ENCODE measurements around the gene CLEC2L.

CLEC2L gene

GRCh38 chr7:139575338-139575680 is 51.8 kb downstream of the CLEC2L start:
- DNase-seq (ENCODE audit: low spot score) = no peak

- DNase-seq (ENCODE audit: low spot score) = no peak
Measured at GRCh38 chr7:139576179-139576973, 52.9 kb downstream of the CLEC2L start.

GRCh38 chr7:139580435-139580834 is 57.0 kb downstream of the CLEC2L start:
- DNase-seq (ENCODE audit: low spot score) = no peak

DNA sequence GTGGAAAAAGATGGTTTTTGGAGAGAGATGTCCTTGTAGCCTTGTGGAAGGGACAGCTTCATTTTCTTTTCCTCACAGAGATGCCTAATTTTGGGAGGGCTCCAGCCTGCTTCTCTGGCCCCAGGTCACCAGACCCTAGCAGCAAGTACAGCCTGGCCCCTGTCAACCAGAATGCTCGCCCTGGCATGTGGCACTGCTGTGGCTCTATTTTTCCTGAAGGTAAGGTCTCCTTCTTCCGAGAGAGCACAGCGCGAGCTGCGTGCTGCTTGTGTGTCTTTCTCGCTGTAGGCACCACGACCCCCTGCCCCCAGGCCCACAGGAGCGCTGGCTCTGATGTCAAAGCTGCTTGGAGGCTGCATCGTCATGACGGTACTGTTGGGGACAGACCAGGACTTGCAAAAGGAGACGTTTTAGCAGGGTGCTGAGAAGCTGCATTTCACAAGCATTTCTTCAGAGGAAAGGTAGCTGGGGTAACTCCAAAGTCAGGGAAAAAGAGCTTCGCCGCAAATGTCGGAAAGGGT is 58.7 kb downstream of the CLEC2L start:
- DNase-seq (ENCODE audit: low spot score) = no peak

- no peak for DNase-seq (ENCODE audit: low spot score)
Measured at GRCh38 chr7:139582671-139583155, 59.2 kb downstream of the CLEC2L start.

DNA sequence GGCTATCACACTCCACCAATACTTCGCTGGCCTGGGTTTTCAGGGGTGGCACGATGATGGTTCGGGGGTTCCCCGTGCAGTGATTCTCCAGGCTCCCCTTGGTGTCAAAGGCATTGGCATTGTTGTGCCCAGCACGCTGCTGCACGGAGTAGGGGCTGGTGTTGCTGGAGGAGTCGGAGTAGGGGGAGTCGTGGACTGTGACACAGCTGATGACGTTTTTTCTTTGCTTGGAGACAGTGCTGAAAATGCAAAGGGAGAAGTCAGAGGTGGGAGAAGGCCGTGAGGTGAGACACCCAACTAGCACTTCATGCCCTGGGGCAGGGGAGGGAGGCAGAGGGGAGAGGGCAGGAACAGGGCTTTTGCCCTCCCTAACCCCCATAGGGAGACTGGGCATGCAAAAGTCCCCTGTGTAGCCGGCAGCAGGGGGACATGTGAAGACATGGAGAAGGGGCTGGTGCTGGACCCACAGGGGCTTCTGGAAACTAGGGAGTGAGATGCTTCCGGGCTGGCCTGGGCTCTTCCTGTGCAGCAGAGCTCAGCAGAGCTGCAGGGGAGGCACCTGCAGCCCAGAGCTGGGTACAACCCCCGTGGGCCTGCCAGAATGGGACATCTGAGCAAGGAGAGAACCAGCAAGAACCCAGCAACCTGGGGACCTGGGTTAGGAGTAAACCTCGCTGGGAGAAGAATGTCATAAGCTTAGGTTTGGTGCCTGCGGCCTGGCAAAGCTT is 60.5 kb downstream of the CLEC2L start:
- no peak for DNase-seq (ENCODE audit: low spot score)

GRCh38 chr7:139585042-139585441 is 61.6 kb downstream of the CLEC2L start:
- no peak for DNase-seq (ENCODE audit: low spot score)

- DNase-seq (ENCODE audit: low spot score) = no peak
Measured at GRCh38 chr7:139586286-139586685, 62.8 kb downstream of the CLEC2L start.

GRCh38 chr7:139587535-139587934 is 64.0 kb downstream of the CLEC2L start:
- no peak for DNase-seq (ENCODE audit: low spot score)

- no peak for DNase-seq (ENCODE audit: low spot score)
Measured at GRCh38 chr7:139588632-139589031, 65.1 kb downstream of the CLEC2L start.

DNA sequence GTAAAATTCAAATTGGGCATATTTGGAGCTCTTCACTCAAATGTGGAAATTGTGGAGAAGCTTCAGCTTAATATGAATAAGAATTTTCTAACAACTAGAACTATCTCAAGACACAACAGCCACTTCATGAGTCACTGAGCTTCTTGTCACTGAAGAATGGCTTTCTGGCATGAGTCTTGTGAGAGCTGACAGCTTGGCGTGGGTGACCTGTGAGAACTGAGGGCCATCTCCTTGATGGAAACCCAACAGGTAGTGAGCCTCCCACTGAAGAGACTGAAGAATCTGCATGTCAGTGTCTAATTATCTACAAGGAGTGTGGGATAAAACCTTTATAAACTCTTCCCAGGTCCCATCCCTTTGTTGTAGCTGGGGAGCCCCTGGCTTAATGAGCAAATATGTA is 66.0 kb downstream of the CLEC2L start:
- no peak for DNase-seq (ENCODE audit: low spot score)

GRCh38 chr7:139591550-139592195 is 68.2 kb downstream of the CLEC2L start:
- DNase-seq (ENCODE audit: low spot score) = no peak

GRCh38 chr7:139592801-139593461 is 69.4 kb downstream of the CLEC2L start:
- no peak for DNase-seq (ENCODE audit: low spot score)

GRCh38 chr7:139594090-139594489 is 70.6 kb downstream of the CLEC2L start:
- DNase-seq (ENCODE audit: low spot score) = no peak
